HG03175 (cell line): Measurements from ENCODE around the gene HAVCR1.
"Not testable (repeated sequence)": the region's sequence is repeated elsewhere in the genome, so short reads cannot be mapped to it uniquely, and the experiment has no call there.

Source experiments
- ATAC-seq: cut with Tn5 transposase; IDR thresholded peaks from one replicate; pipeline ENCODE4 v1.9.1; 2021; ENCODE audit warnings: mild to moderate bottlenecking, moderate library complexity; ENCODE audit not compliant: unreplicated experiment

Gene HAVCR1

GRCh38 chr5:157059093-157059539, at the start of gene HAVCR1:
HAVCR1 (minus strand) TSS chr5:157059116; CDS start chr5:157057943, 1,173 bp downstream.
- ATAC-seq, result peak; percentile 82

GRCh38 chr5:157107508-157107907, 48.6 kb upstream of the HAVCR1 start:
- no peak for ATAC-seq

- no peak for ATAC-seq
These were observed 47.9 kb upstream of the HAVCR1 start for GRCh38 chr5:157106630-157107461.

- ATAC-seq, result no peak
These were observed 41.3 kb upstream of the HAVCR1 start for GRCh38 chr5:157100140-157100679.

GRCh38 chr5:157088342-157088990, 29.6 kb upstream of the HAVCR1 start:
- peak; percentile 73 for ATAC-seq

GRCh38 chr5:157086751-157087359, 27.9 kb upstream of the HAVCR1 start:
- no peak for ATAC-seq

- ATAC-seq, result no peak
These were observed 27.0 kb upstream of the HAVCR1 start for GRCh38 chr5:157085930-157086329.

- no peak for ATAC-seq
These were observed 21.4 kb upstream of the HAVCR1 start for GRCh38 chr5:157080286-157080685.

GRCh38 chr5:157076558-157076957, 17.6 kb upstream of the HAVCR1 start:
- ATAC-seq, result no peak

GRCh38 chr5:157072508-157072907, 13.6 kb upstream of the HAVCR1 start:
- ATAC-seq, result no peak

- no peak for ATAC-seq
These were observed 11.0 kb upstream of the HAVCR1 start for GRCh38 chr5:157069949-157070348.

GRCh38 chr5:157068785-157069184, 9.9 kb upstream of the HAVCR1 start:
- no peak for ATAC-seq

GRCh38 chr5:157068339-157068738, 9.4 kb upstream of the HAVCR1 start:
- no peak for ATAC-seq

GRCh38 chr5:157067005-157067404, 8.1 kb upstream of the HAVCR1 start:
- no peak for ATAC-seq

GRCh38 chr5:157066080-157066479, 7.2 kb upstream of the HAVCR1 start:
- ATAC-seq, result no peak

GRCh38 chr5:157063776-157064430, 5.0 kb upstream of the HAVCR1 start:
- ATAC-seq, result no peak

GRCh38 chr5:157059891-157060290, 975 bp upstream of the HAVCR1 start:
- no peak for ATAC-seq

GRCh38 chr5:157057459-157058370, 1.2 kb downstream of the HAVCR1 start:
- ATAC-seq, result no peak

GRCh38 chr5:157056848-157057247, 2.1 kb downstream of the HAVCR1 start:
- ATAC-seq, result not testable (repeated sequence)
